Cardiac septum (tissue), 1 donor: ENCODE data around the gene FOSB. TPM values are rescaled to one million over a fixed set of nuclear protein-coding genes. Genes with fewer than 3 reads are reported as not detected.
"Not testable (repeated sequence)": the region's sequence is repeated elsewhere in the genome, so short reads cannot be mapped to it uniquely, and the experiment has no call there.

ENCODE experiments used
- DNase-seq: peaks from one replicate; pipeline ENCODE4 v3.0.0-alpha.2; 2020; ENCODE audit warnings: low spot score
- intact Hi-C: fragments of 100-400 bp; cut with DNase I; formaldehyde crosslinking; loops from one replicate; pipeline ENCODE4 v1.14.0; 2022
- long read RNA-seq: library from polyadenylated mRNA; unstranded; transcript quantifications from one replicate; pipeline ENCODE4 v2.0.0, GENCODE V29; 2021
- total RNA-seq: library from RNA; stranded (reverse); fragmentation: NEBNext Ultra II Directional; extraction: Animal tissue kit (Norgen Biotek cat#: 25700); gene quantifications from one replicate; pipeline ENCODE4 v1.2.1, GENCODE V29; 2021
- donor health status: DM: no; HTN: no; CAD: no.

The FOSB gene
- total RNA-seq = 0.94 TPM
- long read RNA-seq, partial matches to known transcripts = 0 of 1 reads
- long read RNA-seq, other reads (novel, unspliced or antisense) = 1 of 1 reads

- intact Hi-C loops = loop anchor here (1.0 to 2.0 kb wide), 2 partner anchors 11 to 17 kb away; no protein-coding TSS in a partner anchor
- peak; percentile 96 for DNase-seq
These were observed at the start of gene FOSB for GRCh38 chr19:45467456-45468158. FOSB (plus strand) TSS chr19:45467996; CDS start chr19:45468587, 591 bp downstream.

DNA sequence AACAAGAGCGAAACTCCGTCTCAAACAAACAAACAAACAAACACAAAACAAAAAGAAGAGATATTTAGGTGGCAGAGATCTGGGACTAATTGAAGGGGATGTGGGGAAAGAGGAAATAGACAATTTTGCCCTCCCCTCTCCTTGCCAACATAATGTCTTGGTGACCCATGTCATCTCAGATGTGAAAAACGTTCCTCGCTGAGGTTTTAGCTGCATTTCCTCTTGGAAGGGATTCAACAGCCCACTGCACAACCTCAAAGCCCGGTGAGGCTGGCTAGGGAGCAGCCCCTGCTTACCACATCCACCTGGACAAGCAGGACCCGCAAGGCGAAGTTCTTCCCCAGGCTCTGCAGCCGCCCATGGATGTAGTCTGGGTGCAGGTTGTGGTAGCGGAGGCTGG lies 49.0 kb upstream of the FOSB start:
- DNase-seq = no peak
- intact Hi-C loops = no loop called here

DNA sequence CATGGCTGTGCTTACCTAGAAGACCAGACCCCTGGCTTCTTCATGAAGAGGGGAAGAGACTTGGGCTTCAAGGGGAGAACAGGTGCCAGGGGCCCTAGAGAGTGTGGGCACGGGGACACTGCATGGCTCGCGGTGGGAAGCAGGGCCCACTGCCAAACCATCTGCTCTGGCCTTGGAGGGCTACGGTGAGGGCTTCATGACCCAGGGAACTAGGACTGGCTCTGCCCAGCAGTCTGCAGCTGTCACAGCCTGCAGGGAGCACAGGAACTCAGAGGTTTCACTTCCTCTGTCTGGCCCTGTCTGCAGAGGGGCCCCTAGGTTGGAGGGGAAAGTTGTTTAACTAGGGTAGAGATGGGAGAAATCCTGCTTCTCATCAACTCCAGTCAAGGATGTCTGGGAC lies 48.4 kb upstream of the FOSB start:
- no peak for DNase-seq
- intact Hi-C loops = no loop called here

DNA sequence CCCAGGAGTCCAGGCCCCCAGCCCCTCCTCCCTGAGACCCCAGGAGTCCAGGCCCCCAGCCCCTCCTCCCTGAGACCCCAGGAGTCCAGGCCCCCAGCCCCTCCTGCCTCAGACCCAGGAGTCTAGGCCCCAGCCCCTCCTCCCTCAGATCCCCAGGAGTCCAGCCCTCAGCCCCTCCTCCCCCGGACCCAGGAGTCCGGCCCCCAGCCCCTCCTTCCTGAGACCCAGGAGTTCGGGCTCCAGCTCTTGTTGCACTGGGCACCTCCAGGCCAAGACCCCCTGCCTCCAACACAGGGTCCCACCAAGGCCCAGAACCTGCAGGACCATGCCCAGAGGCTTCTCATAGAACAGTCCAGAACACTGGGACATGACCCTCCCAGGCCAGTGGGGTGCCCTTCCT lies 47.9 kb upstream of the FOSB start:
- no peak for DNase-seq
- intact Hi-C loops = loop anchor here (10.0 kb wide), 1 partner anchor 225 kb away; no protein-coding TSS in a partner anchor

DNA sequence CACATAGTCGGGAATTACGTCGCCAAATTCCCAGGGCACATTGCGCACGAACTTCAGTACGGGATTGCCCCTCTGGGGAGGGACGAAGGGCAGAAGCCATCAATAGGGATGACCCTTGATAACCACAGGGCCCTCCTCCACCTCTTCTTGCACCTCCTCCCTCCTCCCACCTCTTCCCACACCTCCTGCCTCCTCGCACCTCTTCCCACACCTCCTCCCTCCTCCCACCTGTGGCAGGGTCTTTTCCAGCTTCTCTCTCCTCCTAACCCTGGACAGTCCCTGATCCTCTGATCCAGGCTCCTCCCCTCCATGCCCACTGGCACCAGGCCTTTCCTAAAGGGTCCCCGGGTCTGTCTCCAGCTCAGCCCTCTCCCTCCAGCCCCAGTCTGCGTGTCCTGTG lies 47.4 kb upstream of the FOSB start:
- intact Hi-C loops = loop anchor here (10.0 kb wide), 1 partner anchor 224 kb away; no protein-coding TSS in a partner anchor
- no peak for DNase-seq

GRCh38 chr19:45420871-45421270 lies 46.9 kb upstream of the FOSB start:
- no peak for DNase-seq
- intact Hi-C loops = loop anchor here (10.0 kb wide), 1 partner anchor 224 kb away; no protein-coding TSS in a partner anchor

GRCh38 chr19:45421947-45422498 lies 45.8 kb upstream of the FOSB start:
- no peak for DNase-seq
- intact Hi-C loops = loop anchor here (2.0 to 10.0 kb wide), 2 partner anchors 15 to 223 kb away; partner anchors contain the start of gene POLR1G

DNA sequence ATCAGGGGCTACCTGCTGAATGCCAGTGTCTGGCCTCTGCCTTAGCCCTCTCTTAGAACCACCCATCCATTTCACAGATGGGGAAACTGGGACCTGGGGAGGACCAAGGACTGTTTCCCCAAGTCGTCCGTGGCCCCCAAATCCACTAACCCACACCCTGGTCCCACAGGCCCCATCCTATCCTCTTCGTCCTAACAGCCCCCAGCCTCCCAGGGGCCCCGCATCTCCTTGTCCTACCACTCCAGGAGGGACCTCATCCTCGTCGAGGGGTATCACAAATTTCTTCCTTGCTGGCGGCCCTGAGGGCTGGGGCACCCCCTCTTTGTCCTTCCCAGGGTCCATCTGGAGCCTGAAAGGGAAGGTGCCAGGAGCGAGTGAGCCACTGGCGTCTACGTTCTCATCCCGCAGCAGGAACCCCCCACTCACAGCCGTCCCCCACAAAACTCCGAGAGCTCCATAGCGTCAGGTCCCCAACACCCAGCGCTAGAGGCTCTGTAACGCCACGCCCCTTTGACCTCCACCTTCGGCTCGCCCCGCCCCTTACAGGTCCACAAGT lies 44.7 kb upstream of the FOSB start:
- intact Hi-C loops = loop anchor here (2.0 to 10.0 kb wide), 2 partner anchors 16 to 222 kb away; partner anchors contain the start of gene POLR1G
- no peak for DNase-seq

DNA sequence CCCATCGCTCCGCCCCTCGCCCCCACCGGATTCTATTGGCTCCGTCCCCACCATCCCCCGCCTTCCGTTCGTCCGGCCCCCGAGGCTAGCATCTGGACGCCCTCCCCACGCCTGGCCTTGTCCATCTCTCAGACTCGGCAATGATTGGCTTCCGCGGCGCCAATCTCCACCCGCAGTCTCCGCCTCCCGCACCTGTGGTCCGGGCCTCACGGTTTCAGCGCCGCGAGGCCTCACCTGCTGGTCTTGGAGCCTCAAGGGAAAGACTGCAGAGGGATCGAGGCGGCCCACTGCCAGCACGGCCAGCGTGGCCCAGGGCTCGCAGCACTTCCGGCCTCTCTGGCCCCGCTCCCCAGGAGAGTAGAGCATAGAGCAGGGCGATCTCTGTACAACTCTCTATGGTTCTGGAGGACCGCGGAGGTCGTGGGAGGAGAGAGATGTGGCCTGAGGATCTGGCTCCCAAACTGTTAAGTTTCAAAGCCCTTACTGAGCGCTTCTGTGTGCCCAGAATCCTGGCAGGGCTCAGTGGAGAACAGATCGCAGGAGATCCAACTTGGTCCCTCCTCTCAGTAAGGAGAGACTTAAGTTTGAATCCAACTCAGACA lies 44.1 kb upstream of the FOSB start, which contains the start of gene ERCC1:
TSS of gene ERCC1 (minus strand) at position 329 of the 602 bp plus-strand sequence. CDS start 543 bp downstream, outside the sequence.
- intact Hi-C loops = loop anchor here (2.0 to 10.0 kb wide), 2 partner anchors 17 to 221 kb away; partner anchors contain the start of gene POLR1G
- peak; percentile 95 for DNase-seq

DNA sequence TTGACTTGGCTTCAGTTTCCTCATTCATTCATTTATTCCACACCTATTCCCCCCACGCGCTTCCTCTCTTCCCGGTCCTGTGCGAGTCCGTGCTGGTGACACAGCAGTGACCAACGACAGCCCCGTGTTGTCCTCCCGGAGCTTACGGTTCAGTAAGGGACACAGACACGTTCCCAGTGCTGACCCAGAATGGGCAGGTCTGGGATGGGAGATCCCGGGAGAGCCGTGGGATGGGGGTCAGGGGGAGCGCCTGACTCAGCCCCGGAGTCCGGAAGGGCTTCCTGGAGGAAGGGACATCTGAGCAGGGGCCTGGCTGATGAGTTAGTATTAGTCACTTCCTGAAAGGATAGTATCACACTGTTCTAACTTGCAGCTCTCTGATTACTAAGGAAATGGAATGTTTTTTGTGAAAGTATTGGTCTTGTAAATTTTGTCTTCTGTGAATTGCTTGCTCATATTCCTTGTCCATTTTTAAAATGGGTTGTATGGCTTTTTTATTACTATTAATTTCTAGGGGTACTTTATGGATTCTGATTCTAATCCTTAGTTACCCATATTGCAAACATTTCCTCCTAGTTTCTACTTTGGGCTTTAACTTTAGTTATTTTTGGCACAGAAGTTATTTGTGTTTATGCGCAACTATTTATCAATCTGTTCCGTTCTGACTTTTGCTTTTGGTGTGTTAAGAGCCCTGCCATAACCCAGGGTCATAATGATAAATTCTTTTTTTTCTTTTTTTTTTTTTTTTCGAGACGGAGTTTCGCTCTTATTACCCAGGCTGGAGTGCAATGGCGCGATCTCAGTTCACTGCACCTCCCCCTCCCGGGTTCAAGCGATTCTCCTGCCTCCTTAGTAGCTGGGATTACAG lies 43.4 kb upstream of the FOSB start:
- intact Hi-C loops = loop anchor here (10.0 kb wide), 1 partner anchor 220 kb away; no protein-coding TSS in a partner anchor
- DNase-seq = no peak

GRCh38 chr19:45428384-45429231 lies 39.2 kb upstream of the FOSB start:
- intact Hi-C loops = loop anchor here (10.0 kb wide), 1 partner anchor 216 kb away; no protein-coding TSS in a partner anchor
- peak; percentile 90 for DNase-seq

DNA sequence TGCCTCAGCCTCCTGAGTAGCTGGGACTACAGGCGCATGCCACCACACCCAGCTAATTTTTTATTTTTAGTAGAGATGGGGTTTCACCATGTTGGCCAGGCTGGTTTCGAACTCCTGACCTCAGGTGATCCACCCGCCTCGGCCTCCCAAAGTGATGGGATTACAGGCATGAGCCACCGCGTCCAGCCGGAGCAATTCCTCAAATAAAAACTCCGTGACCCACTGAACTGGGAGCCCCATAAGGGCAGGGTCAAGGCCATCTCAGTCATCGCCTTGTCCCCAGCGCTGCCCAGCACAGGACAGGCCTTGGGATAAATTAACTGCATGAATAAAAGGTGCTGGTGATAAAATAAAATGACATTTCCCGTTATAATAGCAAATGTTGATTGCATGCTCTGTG lies 37.9 kb upstream of the FOSB start:
- DNase-seq = not testable (repeated sequence)
- intact Hi-C loops = loop anchor here (10.0 kb wide), 1 partner anchor 215 kb away; no protein-coding TSS in a partner anchor

- intact Hi-C loops, DNase-seq: not testable (repeated sequence)
These were observed 36.8 kb upstream of the FOSB start for GRCh38 chr19:45431008-45431407.

DNA sequence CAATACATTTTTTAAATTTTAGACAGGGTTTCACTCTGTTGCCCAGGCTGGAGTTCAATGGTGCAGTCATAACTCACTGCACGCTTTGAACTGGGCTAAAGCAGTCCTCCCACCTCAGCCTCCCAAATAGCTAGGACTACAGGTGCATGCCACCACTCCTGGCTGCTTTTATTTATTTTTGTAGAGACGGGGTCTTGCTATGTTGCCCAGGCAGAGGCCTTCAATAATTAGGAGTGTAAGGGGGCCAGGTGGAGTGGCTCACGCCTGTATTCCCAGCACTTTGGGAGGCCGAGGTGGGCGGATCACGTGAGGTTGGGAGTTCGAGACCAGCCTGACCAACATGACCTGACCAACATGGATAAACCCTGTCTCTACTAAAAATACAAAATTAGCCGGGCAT lies 35.3 kb upstream of the FOSB start:
- DNase-seq, intact Hi-C loops: not testable (repeated sequence)

DNA sequence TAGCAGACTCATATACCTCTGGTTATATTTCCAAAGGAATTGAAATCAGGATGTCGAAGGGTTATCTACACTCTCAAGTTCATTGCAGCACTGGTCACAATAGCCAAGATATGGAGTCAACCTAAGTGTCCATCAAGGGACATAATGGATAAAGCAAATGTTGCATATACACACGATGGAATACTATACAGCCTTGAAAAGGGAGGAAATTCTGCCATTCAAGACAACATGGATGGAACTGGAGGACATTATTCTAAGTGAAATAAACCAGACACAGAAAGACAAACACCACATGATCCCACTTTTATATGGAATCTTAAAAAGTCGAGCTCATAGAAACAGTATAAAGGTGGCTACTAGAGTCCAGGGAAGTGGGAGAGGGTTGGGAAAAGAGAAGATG lies 30.5 kb upstream of the FOSB start:
- intact Hi-C loops = no loop called here
- DNase-seq = no peak

- intact Hi-C loops = loop anchor here (1.0 kb wide), 1 partner anchor 39 kb away; no protein-coding TSS in a partner anchor
- no peak for DNase-seq
These were observed 28.6 kb upstream of the FOSB start for GRCh38 chr19:45439190-45439568.

DNA sequence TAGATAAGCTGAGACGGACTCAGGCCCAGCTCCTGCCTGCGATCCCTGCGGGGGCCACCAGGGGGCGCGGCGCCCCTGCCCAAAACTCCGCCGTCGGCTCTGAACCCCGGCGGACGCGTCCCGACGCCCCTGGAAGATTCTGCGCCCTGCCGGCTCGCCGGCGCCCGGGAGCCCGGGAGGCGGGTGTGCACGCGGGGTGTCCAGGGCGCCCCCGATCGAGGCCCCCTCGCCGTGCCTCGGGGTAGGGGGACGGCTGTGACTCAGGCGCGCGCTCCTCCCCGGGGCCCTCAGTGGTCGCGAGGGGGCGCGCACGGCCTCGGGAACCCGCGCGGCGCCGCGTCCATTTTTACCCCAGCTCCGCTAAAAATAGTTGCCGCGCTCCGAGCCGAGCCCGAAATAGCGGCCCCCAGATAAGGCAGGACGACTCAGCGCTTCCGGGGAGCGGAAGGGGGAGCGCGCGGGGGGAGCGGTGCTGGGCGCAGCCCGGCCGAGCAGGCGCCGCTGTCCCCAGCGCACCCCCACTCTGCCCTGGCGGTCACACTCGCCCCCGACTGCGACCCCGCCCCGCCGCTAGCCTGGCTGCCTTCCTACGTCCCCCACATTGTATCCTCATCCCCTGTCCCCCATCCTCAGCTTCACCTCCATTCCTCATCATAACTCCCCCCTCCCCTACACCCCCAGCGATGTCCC lies 28.1 kb upstream of the FOSB start:
- peak; percentile 94 for DNase-seq
- intact Hi-C loops = loop anchor here (1.0 kb wide), 1 partner anchor 39 kb away; no protein-coding TSS in a partner anchor
